Mesendoderm (in vitro differentiated cells): ENCODE data around the gene TSPAN11.

Experiments
- DNase-seq: peaks from one replicate; pipeline ENCODE4 v3.0.0; 2013
- H2AK5ac ChIP-seq: 2 replicates; pipeline ENCODE4 v1.6.1; 2013; ENCODE audit warnings: low read length, inconsistent platforms
- H2BK120ac ChIP-seq: 2 replicates; pipeline ENCODE4 v1.6.1; 2013; ENCODE audit warnings: low read depth, mild to moderate bottlenecking, low read length, moderate library complexity, mixed read lengths
- H2BK15ac ChIP-seq: replicated peaks from 2 replicates; pipeline ENCODE4 v1.6.1; 2013; ENCODE audit warnings: low read depth, mild to moderate bottlenecking, moderate library complexity
- H2BK5ac ChIP-seq: 2 replicates; pipeline ENCODE4 v1.6.1; 2013; ENCODE audit warnings: low read length, inconsistent platforms
- H3K18ac ChIP-seq: 2 replicates; pipeline ENCODE4 v1.6.1; 2013; ENCODE audit warnings: mild to moderate bottlenecking, low read length, mixed read lengths
- H3K23ac ChIP-seq: one replicate; pipeline ENCODE4 v1.6.1; 2013; ENCODE audit warnings: low read length
- H3K27ac ChIP-seq: 2 replicates; pipeline ENCODE4 v1.5.1; 2013; ENCODE audit warnings: low read depth, mild to moderate bottlenecking, inconsistent platforms, low read length, moderate library complexity
- H3K27me3 ChIP-seq: 2 replicates; pipeline ENCODE4 v1.6.1; 2013; ENCODE audit warnings: low read length, control low read depth, mild to moderate bottlenecking, inconsistent platforms; ENCODE audit not compliant: insufficient read depth, poor library complexity
- H3K36me3 ChIP-seq: 2 replicates; pipeline ENCODE4 v1.6.1; 2013; ENCODE audit warnings: low read length, inconsistent platforms; ENCODE audit not compliant: control insufficient read depth, insufficient read depth
- H3K4ac ChIP-seq: one replicate; pipeline ENCODE4 v1.6.1; 2013; ENCODE audit warnings: low read depth, mild to moderate bottlenecking, low read length, moderate library complexity
- H3K4me1 ChIP-seq: 2 replicates; pipeline ENCODE4 v1.6.1; 2013; ENCODE audit warnings: low read depth, low read length, inconsistent platforms; ENCODE audit not compliant: control insufficient read depth
- H3K4me2 ChIP-seq: 2 replicates; pipeline ENCODE4 v1.6.1; 2013; ENCODE audit warnings: low read length
- H3K4me3 ChIP-seq: 2 replicates; pipeline ENCODE4 v1.5.1; 2013; ENCODE audit warnings: mild to moderate bottlenecking, low read length
- H3K56ac ChIP-seq: one replicate; pipeline ENCODE4 v1.6.1; 2013; ENCODE audit warnings: low read length
- H3K79me1 ChIP-seq: 2 replicates; pipeline ENCODE4 v1.6.1; 2013; ENCODE audit warnings: low read length, inconsistent platforms
- H3K79me2 ChIP-seq: 2 replicates; pipeline ENCODE4 v1.6.1; 2013; ENCODE audit warnings: mild to moderate bottlenecking, low read length; ENCODE audit not compliant: control insufficient read depth, insufficient read depth
- H3K9ac ChIP-seq: 2 replicates; pipeline ENCODE4 v1.6.1; 2013; ENCODE audit warnings: low read length, inconsistent platforms
- H4K5ac ChIP-seq: one replicate; pipeline ENCODE4 v1.6.1; 2013; ENCODE audit warnings: low read length
- H4K8ac ChIP-seq: one replicate; pipeline ENCODE4 v1.6.1; 2013; ENCODE audit warnings: low read depth, mild to moderate bottlenecking, control low read depth, low read length, moderate library complexity
- WGBS: extraction: QIAGEN DNeasy Blood & Tissue Kit; methylation state at CpG from one replicate; pipeline ENCODE4 v1.1.7; 2013; ENCODE audit warnings: low lambda C conversion rate, missing lambda C conversion rate; ENCODE audit not compliant: insufficient coverage; ENCODE audit errors: extremely low coverage; 5-methylcytosine and 5-hydroxymethylcytosine counted together

The TSPAN11 gene

GRCh38 chr12:30996752-30997151 lies 70.2 kb downstream of the TSPAN11 start:
- no peak overlapping the region for H2BK15ac ChIP-seq
- no peak overlapping the region for H3K18ac ChIP-seq
- H3K4ac ChIP-seq: no peak overlapping the region
- no peak overlapping the region for H3K56ac ChIP-seq
- H3K23ac ChIP-seq: no peak overlapping the region
- no CpG with 5 or more reads among the region's 3 CpGs for WGBS
- H2BK5ac ChIP-seq: no peak overlapping the region
- H3K4me2 ChIP-seq: no peak overlapping the region
- no peak overlapping the region for H4K8ac ChIP-seq
- no peak overlapping the region for H3K9ac ChIP-seq
- no peak overlapping the region for H2BK120ac ChIP-seq
- no peak for DNase-seq
- H4K5ac ChIP-seq: no peak overlapping the region
- no peaks in the 10 kb centered on the region for H3K36me3 ChIP-seq
- H3K27ac ChIP-seq: no peak overlapping the region
- H3K4me3 ChIP-seq: no peak overlapping the region
- H2AK5ac ChIP-seq: no peak overlapping the region
- no peaks in the 10 kb centered on the region for H3K4me1 ChIP-seq
- H3K79me1 ChIP-seq: no peaks in the 10 kb centered on the region
- H3K79me2 ChIP-seq: no peaks in the 10 kb centered on the region
- no peaks in the 10 kb centered on the region for H3K27me3 ChIP-seq

GRCh38 chr12:30997685-30998440 lies 71.3 kb downstream of the TSPAN11 start:
- no peak overlapping the region for H2BK5ac ChIP-seq
- H3K4ac ChIP-seq: no peak overlapping the region
- no peak overlapping the region for H3K23ac ChIP-seq
- no peak overlapping the region for H3K4me2 ChIP-seq
- no CpG with 5 or more reads among the region's 7 CpGs for WGBS
- no peaks in the 10 kb centered on the region for H3K79me2 ChIP-seq
- H3K27me3 ChIP-seq: no peaks in the 10 kb centered on the region
- no peaks in the 10 kb centered on the region for H3K36me3 ChIP-seq
- no peak overlapping the region for H3K18ac ChIP-seq
- H3K56ac ChIP-seq: no peak overlapping the region
- no peak overlapping the region for H3K4me3 ChIP-seq
- H2AK5ac ChIP-seq: no peak overlapping the region
- H2BK120ac ChIP-seq: no peak overlapping the region
- H3K27ac ChIP-seq: no peak overlapping the region
- no peak for DNase-seq
- no peak overlapping the region for H3K9ac ChIP-seq
- H4K8ac ChIP-seq: no peak overlapping the region
- no peaks in the 10 kb centered on the region for H3K79me1 ChIP-seq
- no peak overlapping the region for H2BK15ac ChIP-seq
- no peaks in the 10 kb centered on the region for H3K4me1 ChIP-seq
- H4K5ac ChIP-seq: no peak overlapping the region

GRCh38 chr12:30999011-30999410 lies 72.5 kb downstream of the TSPAN11 start:
- H3K4me2 ChIP-seq: no peak overlapping the region
- no peak overlapping the region for H3K18ac ChIP-seq
- no peak for DNase-seq
- no peaks in the 10 kb centered on the region for H3K79me2 ChIP-seq
- no peaks in the 10 kb centered on the region for H3K79me1 ChIP-seq
- no peak overlapping the region for H4K5ac ChIP-seq
- H2BK15ac ChIP-seq: no peak overlapping the region
- no peak overlapping the region for H2AK5ac ChIP-seq
- no peak overlapping the region for H2BK120ac ChIP-seq
- no peak overlapping the region for H3K4ac ChIP-seq
- no peak overlapping the region for H3K9ac ChIP-seq
- no CpG with 5 or more reads among the region's 6 CpGs for WGBS
- no peak overlapping the region for H3K23ac ChIP-seq
- H3K56ac ChIP-seq: no peak overlapping the region
- no peak overlapping the region for H4K8ac ChIP-seq
- no peak overlapping the region for H3K4me3 ChIP-seq
- no peaks in the 10 kb centered on the region for H3K4me1 ChIP-seq
- no peak overlapping the region for H3K27ac ChIP-seq
- H2BK5ac ChIP-seq: no peak overlapping the region
- no peaks in the 10 kb centered on the region for H3K27me3 ChIP-seq
- H3K36me3 ChIP-seq: no peaks in the 10 kb centered on the region

- Histone ChIP-seq H2BK15ac (no peak overlapping the region), H3K4me2 (no peak overlapping the region), H3K4ac (no peak overlapping the region), H2BK120ac (no peak overlapping the region), H3K4me3 (no peak overlapping the region), H3K56ac (no peak overlapping the region), H3K36me3 (no peaks in the 10 kb centered on the region), H3K9ac (no peak overlapping the region), H3K79me2 (no peaks in the 10 kb centered on the region), H2BK5ac (no peak overlapping the region), H3K18ac (no peak overlapping the region), H3K4me1 (no peaks in the 10 kb centered on the region), H3K27ac (no peak overlapping the region), H3K79me1 (no peaks in the 10 kb centered on the region), H4K8ac (no peak overlapping the region), H2AK5ac (no peak overlapping the region), H4K5ac (no peak overlapping the region), H3K23ac (no peak overlapping the region), H3K27me3 (no peaks in the 10 kb centered on the region)
- WGBS: no CpG with 5 or more reads among the region's 4 CpGs
- DNase-seq: no peak
Measured at GRCh38 chr12:30999723-31000122, 73.2 kb downstream of the TSPAN11 start.

- Histone ChIP-seq H3K18ac (no peak overlapping the region), H2BK5ac (no peak overlapping the region), H3K9ac (no peak overlapping the region), H4K5ac (no peak overlapping the region), H3K79me1 (no peaks in the 10 kb centered on the region), H2BK15ac (no peak overlapping the region), H3K4ac (no peak overlapping the region), H3K79me2 (no peaks in the 10 kb centered on the region), H3K27ac (no peak overlapping the region), H3K4me2 (no peak overlapping the region), H4K8ac (no peak overlapping the region), H3K23ac (no peak overlapping the region), H2BK120ac (no peak overlapping the region), H3K4me1 (no peaks in the 10 kb centered on the region), H2AK5ac (no peak overlapping the region), H3K36me3 (no peaks in the 10 kb centered on the region), H3K4me3 (no peak overlapping the region), H3K56ac (no peak overlapping the region), H3K27me3 (no peaks in the 10 kb centered on the region)
- DNase-seq: no peak
- no CpG with 5 or more reads among the region's 3 CpGs for WGBS
Measured at GRCh38 chr12:31000751-31001150, 74.2 kb downstream of the TSPAN11 start.
